Left renal pelvis (tissue), 4 donors: ENCODE data around the gene DROSHA. TPM values are rescaled to one million over a fixed set of nuclear protein-coding genes. Genes with fewer than 3 reads are reported as not detected.
A peak's percentile ranks its signal among the peaks of the same experiment; 100 is the strongest.
"Not testable (repeated sequence)": the region's sequence is repeated elsewhere in the genome, so short reads cannot be mapped to it uniquely, and the experiment has no call there.

Source experiments
- DNase-seq, 4 donors: peaks; one replicate each; pipeline ENCODE4 v3.0.0-alpha.2; 2013; ENCODE audit warnings: low read depth in 4 of 4, low spot score in 3 of 4
- polyA plus RNA-seq, 4 donors: library from polyadenylated mRNA; unstranded; fragments of 120-200 nt; gene quantifications; one replicate each; pipeline ENCODE4 v1.2.1, GENCODE V29; 2013; ENCODE audit not compliant: insufficient read length in 4 of 4

DROSHA gene
- polyA plus RNA-seq, 4 donors, result 83.8 to 109 (median 102) TPM

DNA sequence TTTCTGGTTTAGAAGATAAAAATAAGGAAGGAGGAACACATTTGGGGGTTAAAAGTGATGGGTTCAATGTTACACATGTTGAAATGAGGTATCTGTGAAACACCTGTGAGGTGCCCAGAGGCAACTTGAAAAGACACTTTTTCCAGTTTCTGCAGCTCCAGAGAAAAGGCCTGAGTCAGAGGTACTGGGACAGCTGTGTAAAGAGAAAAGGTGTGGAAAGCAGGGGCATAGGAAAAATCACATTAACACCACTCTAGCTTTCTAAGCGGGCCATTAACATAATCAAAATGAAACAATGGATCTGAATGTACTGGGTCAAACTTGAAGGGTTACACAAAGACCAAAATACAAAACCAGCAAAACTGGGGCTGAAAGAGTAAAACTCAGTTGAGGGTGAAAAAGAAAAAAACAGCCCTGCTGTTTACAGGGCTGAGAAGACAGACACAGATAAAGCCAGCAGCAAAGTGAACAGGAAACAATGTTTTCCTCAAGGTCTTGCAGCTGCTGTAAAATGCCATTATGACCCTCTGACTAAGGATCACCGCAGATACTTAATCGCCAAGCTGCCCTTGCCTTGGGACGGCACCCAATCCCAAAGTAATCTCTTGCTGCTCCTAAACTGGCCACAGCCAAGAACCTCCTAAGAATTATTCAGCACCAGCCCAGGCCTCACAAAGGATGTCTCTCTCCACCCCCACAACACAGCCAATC lies 104.7 kb downstream of the DROSHA start:
- no peak for DNase-seq

DNA sequence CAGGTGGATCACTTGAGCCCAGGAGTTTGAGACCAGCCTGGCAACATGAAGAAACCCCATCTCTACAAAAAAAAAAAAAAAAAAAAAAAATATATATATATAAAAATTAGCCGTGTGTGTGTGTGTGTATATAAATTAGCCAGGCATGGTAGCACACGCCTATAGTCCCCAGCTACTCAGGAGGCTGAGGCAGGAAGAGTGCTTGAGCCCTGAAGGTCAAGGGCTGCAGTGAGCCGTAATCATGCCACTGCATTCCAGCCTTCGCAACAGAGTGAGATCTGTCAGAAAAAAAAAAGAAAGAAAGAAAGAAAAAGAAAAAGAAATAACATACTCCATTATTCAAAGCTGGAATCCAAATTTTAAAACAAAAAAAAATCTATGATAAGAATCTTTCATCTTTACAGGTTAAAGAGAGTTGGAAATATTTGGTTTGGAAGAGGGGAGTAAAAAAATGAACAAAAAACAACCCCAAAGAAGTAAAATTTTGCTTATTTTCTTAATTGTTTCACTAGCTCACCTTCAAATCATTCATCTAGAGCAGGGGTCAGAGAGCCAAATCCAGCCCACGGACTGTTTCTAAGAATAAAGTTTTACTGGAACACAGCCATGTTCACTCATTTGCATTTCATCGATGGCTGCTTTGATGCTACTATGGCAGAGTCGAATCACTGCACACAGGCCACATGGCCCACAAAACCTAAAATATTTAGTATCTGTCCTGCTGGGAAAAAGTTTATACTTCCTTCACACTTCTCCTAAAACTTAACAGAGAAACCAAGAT lies 109.9 kb downstream of the DROSHA start:
- no peak for DNase-seq

DNA sequence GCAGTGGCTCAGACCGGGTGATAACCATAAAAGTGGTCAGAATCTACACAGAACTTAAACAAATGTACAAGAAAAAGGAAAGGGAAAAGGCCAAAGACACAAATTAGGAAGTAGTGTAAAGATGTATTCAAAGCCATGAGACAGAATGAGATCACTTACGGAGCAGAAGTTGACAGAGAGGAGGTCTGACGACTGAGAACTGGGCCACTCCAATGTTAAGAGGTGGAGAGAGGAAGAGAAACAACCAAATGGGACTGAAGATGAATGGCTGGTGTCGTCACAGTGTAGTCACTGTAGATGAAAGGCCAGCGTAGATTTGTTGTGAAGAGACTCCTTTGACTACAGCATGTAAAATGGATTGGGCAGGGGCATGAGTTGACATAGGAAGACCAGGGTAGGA lies 114.4 kb downstream of the DROSHA start:
- DNase-seq, result no peak

DNA sequence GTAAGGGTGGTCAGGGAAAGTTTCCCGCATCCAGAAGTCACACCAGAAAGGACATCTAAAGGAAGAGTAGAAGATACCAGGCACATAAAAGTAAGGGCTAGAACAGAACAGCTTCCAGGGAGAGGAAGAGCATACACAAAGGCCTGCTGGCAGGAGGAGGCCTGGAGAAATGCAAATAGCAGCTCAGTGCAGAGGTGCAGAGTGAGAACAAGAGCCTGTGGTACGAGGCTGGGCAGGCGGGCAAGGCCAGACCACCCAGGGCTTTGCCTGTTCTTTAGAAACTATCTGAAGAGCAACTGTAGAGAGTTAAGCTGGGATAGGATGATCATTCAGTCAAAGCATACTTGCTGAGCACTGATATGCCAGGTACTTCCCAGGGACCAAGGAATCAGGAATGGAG lies 115.3 kb downstream of the DROSHA start:
- DNase-seq, result no peak

DNA sequence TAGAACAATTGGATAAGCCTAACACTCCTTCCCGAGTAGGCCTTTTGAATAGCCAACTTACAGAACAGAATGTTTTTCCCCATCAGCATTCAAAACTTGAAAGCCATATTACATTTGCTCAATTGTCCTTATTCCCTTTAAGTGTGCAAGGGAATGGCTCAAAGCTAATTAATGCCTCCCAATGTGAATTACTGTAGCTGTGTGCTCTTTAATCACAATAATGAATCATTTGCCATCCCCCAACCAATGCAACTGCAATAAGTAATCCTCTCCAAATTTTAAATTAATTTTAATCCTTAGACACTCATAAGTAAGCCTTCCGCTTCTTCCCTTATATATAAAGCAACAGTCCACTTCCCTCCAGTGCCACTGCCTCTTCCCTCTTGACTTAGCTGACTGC lies 115.9 kb downstream of the DROSHA start:
- no peak for DNase-seq

DNA sequence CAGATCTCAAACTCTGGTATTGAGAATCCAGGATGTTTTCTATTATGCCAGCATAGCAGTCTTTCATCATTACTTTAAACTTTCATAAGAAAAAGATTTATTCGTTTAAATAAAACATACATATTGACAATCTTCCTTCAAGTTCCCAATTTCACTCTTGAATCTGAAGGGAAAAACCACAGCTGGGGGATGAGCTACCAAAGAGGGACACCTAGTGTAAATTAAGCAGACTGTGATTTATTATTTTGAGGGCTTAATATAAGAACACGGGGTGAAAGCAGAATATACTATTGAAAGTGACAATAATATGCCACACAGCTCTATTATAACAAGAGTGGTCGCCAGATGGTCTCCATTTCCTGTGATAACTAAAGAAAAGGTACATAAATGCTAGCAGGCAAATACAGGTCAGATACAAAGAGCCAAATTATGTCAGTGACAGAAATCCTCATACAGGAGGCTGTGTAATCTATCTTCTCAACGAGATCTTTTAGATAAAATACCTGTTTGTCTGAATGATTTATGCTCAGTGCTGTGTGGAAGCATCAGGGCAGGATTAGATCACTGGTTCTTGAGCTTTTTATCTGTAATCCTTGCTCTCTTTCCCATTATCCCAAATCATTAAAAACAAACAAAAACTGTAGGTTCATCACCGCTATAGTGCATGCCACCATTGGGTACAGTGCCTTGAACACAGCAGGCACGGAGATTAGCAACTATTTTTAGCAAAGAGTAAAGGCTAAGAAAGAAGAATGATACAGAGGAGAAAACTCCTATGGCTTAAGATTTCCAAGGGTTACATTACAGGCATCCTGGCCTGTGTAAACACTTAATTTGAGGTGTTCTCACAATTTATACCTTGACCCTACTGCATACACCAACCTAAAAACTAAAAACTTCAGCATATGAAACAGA lies 116.6 kb downstream of the DROSHA start:
- DNase-seq, result no peak

DNA sequence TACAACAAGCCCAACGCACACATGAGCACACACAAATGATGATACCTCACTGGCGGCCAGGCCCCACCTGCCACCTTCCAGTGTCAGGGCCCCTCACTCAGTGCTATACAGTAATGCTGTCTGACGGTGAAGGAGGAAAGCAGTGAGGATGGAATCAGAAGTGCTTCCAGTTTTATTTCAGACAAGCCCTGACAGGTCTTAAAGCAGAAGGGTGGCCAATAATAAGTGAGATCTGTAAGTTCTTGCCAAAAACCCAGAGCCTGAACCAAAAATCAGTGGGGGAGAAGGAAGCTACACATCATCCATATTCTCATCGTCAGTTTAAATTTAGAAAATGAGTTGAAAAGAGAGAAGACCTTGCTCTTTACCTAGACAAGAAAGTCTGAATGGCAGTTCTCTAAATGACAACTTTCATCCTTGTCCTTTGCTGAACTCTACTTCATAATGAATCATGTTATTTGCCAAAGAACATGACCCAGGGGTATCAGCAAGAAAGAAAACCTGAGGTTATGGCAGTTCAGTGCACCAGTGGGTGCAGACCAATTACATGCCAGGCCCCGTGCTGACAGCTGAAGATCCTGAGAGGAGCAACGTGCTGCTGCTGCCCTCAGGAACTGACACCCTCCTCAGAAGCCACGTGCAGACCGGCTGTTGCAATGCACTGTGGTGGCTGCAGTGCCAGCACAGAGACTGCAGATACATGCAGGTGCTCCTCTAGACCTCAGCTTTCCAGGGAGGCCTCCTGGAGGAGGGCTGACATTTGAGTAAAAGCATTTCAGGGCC lies 118.7 kb downstream of the DROSHA start:
- DNase-seq, result no peak

DNA sequence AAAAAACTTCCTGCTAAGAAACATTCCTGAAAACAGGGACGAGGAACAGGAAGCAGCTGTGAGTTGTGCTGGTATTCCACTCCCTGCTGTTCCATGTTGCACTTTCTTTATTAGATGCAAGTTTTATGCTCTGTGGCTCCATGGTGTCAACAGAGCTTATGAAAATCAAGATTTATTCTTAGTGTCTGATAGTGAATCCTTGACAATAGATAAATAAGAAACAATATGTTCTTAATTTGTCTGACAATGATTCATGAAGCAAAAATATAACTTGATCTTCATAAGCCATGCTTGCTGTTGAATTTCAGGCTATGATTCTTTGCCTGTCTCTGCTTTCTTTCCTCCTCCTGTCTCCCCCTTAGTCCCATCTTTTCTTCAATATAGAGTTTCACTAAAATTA lies 119.6 kb downstream of the DROSHA start:
- DNase-seq, result peak in 2 of 4 donors; percentile 8 to 12

DNA sequence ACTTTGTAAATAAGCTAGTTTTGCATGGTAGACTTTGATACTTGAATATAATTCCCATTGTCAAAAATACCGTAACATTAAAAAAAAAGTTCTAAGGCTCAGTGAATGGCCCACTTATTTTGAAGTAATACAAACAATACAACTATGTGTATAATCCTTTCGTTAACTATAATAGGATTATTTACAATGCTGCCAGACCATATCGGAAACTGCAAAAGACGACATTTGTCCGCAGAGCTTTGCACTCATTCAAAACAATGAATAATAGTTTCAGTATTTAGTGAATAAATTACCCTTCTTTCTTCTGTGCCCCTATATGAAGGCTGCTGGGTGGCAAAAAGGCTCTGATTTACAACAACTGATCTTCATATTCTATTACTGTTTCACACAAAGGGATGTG lies 121.8 kb downstream of the DROSHA start:
- no peak for DNase-seq

DNA sequence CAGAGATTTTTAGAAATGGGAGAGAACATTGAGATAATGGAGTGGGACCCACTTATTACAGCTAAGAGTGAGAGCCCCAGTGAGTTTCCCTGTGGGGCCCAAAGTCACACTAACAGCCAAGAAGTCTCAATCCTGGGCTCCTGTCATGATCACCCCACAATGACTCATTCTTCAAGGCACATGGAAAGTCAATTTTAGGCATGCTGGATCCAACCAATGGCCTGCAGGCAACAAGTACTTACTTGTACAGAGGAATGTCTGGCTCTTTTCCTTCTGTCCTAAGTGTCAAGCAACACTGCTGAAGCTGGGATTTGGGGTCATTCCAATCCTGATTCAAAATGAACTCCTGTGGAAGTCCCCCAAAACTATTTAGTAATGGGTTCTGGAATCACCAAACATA lies 123.1 kb downstream of the DROSHA start:
- DNase-seq, result no peak

DNA sequence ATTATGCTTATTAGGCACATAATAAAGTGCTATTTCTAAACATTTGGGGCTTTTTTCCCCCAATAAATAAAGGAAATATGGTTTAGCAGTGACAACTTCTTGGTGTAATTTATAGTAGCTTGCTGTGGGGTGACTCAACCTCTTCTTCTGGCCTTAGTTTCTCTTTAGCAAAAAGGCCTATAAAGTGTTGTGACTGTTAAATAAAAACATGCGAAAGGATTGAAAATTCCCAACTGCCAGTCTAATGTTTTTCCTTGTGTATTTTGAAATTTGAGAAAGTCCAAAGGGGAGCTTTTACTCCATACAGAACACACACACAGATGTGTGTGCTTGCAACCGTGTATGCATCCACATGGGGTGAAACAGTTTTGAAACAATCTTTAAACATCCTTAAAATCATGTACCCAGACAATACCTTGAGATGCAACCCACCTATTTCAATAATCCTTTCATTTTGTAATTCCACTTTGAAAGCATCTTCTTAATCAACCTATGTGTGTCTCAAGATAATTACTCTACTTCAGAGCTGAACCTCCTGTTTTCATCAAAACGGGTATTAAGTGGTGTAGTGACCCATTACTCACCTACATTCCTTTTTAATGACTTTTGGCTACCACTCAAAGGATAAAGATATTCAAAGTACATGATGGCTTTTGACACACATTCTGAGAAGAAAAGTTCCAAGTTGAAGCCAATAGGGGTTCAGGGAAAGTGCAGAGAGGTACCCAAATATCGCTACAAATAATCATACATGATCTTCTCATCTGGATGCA lies 123.8 kb downstream of the DROSHA start:
- DNase-seq, result peak in 1 of 4 donors; percentile 9

DNA sequence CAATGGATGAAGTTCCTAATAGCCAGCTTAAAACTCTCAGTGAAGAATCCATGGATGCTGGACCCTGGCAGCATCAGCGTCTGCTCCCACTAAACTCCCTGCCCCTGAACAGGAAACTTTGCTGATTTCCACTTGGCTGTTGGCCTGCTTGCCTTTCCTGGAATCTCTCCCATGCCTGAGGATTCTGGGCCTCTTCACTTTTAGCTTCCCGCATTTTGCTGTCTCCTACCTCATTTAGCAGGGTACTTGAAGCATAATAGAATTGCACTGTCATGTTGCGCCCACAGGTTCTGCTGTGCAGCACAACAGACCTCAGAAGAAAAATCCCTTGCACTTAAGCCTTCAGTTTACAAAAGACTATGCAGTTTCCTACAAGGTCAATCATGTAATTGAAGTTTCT lies 127.6 kb downstream of the DROSHA start:
- DNase-seq, result no peak

DNA sequence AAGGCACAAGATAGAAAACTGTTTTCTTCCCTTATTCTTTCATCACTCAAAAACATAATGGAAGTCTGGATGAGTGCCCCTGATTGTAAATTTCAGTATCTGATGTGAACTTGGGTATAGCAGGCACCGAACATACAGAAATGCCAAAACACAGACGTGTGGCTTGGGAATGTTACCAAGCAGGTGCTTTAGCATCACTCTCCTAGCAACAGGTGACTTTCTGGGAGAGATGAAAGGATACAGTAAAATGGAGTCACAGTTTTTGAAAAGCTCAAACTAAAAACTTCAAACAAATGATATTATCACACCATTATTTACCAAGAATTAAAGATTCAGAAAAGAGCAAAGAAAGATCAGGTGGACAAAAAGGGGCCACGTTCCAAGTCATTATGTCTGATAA lies 130.2 kb downstream of the DROSHA start:
- DNase-seq, result no peak

DNA sequence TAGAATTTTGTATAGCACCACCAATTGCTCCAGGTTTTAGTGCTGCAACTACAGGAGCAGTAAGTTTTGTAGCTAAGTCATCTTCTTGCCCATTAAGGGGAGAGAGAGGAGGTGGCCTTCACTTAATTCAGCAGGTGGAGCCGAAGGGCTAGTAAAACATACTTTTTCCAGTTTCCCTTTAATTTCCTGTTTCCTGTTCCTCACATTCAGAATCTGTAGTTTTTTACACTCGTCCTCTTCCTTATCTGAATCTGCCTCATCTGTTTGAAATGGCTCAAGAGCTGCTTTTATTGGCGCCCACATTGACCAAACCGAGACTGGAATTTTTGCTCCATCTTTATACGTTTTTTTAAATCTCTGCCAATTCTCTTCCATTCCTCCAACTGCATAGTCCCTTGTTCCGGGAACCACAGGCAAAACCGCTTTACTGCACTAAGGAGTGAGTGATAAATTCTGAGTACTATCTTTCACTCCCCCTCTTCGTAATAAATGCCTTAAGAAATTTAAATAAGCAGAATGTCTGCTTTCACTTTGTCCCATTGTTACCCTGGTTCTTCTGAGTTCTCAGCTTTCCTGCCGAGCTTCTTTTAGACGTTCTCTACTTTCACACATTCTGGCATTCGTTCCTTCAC lies 133.9 kb downstream of the DROSHA start:
- DNase-seq, result no peak

DNA sequence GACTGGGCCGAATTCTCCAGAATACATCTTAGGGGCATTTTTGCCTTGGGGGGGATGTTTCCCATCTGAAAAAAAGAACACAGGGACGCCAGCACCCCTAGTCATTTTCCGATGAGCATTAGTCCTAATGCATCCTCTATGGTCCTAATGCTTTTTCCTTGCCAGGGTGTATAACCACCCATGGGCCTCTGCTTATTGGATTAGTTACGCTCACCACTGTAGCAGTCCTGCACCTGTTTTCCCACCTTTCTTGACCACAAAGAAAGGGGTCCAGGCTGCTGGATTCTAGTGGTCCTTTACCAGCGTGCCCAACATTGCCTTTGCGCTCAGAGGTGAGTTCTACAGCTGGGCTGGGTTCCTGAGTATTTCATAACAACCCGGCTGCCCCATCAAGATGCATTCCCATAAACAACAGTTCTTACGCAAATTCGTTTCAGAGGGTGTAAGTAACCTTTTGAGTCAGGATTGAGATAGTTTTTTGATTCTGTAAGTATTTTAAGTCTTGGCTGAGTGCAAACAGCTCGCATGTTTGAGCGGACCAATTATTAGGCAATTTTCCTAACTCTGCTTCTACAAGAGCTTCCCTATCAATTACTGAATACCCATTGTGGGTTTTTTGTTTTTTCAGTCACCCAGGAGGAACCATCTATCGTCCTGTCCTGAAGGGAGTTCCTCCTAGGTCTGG lies 135.1 kb downstream of the DROSHA start:
- DNase-seq, result no peak

DNA sequence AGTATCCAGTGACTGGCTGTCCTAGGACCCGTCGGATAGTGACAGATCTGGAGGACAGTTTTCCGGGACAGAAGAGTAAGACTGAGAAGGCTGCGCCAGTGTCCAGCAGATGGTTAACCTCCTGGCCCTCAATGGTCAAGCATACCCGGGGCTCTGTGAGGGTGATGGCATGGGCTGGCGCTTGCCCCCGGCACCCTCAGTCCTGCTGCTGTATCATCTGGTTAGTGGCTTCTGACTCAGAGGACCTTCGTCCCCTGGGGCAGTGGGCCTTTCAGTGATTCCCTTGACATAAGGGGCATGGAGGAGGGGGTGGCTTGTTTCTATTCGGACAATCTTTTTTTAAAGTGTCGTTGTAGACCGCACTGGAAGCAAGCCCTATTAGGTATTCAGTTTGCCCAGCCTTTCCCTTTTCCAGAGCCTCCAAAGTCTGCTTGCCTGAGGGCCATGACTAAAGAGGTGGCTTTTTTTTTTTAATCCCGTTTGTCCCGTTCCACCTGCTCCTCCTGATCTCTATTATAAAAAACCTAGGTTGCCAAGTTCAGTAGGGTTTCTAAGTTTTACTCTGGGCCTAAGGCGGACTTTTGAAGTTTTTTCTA lies 136.3 kb downstream of the DROSHA start:
- DNase-seq, result not testable (repeated sequence)

DNA sequence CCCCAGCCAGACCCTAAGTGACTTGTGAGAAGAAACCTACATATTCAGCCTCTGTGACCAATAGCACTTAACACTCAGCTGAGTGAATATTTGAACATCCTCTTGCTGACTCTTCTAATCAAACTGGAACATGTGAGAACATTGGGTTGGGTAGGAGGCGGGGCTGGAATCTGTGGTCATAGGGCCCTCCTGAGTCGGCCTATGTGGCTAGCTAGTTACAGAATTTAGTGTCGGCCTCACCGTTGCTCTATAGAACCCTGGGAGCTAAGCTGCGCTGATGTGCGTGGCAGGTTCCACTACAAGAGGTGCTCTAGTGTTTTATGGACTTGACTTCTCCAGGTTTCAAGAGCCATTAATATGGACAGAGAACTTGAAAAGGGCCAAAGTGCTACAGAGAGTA lies 138.8 kb downstream of the DROSHA start:
- DNase-seq, result no peak

DNA sequence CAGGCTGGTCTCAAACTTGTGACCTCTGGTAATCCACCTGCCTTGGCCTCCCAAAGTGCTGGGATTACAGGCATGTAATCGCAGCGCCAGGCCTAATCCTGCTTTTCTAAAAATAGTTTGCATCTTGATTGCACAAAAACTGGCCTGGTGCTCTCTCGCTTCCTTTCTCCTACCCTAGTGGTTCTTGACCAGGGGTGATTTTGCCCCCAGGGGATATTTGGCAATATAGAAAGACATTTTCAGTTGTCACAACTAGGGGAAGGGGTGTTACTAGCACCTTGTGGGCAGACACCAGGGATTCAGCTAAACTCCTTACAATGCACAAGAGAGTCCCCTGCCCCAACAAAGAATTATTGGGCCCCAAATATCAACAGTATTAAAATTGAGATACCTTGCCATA lies 139.8 kb downstream of the DROSHA start:
- DNase-seq, result no peak
